Endothelial cell of umbilical vein (primary cell): ENCODE data around the gene LAMP5. TPM values are rescaled to one million over a fixed set of nuclear protein-coding genes. Genes with fewer than 3 reads are reported as not detected.

Source experiments
- BruUV-seq: library from RNA; stranded (reverse); fragments of 400-500 nt; replicated peaks from 2 replicates; lab custom pipeline; 2021; lab: Mats Ljungman, UMichigan
- CTCF ChIA-PET: fragments of 300-600, 350-600 bp; sonication (Branson Sonifier 250); formaldehyde crosslinking; loops from one replicate; lab custom pipeline; 2021; ENCODE audit warnings: antibody characterized with exemption, inconsistent platforms; lab: Charles Lee
- POLR2A ChIA-PET: fragments of 300-600, 350-600 bp; sonication (Branson Sonifier 250); formaldehyde crosslinking; loops from one replicate; lab custom pipeline; 2021; ENCODE audit warnings: antibody characterized with exemption, inconsistent platforms; lab: Charles Lee
- DNase-seq: peaks from one replicate; pipeline ENCODE4 v3.0.0-alpha.2; 2011; ENCODE audit warnings: low read depth, low spot score
- FAIRE-seq: peaks from 2 replicates; lab custom pipeline; 2011; peaks lifted over from hg19 to GRCh38; lab: Jason Lieb, UNC
- H2AFZ ChIP-seq: 2 replicates; pipeline ENCODE4 v1.6.0; 2012; ENCODE audit warnings: low read depth, low read length, control low read depth, inconsistent platforms
- H3K27ac ChIP-seq: 2 replicates; pipeline ENCODE4 v1.5.1; 2011; ENCODE audit warnings: low read depth, mild to moderate bottlenecking, control low read depth, low read length, moderate library complexity; ENCODE audit not compliant: insufficient read depth
- H3K27me3 ChIP-seq, 2 experiments: 2 replicates each; pipeline versions ENCODE4 v1.6.0 to v1.6.1; 2011; ENCODE audit warnings: low read length in 2 of 2, mixed read lengths in 1 of 2; ENCODE audit not compliant: control insufficient read depth in 2 of 2, insufficient read depth in 2 of 2
- H3K36me3 ChIP-seq, 2 experiments: 2 replicates in 1 of 2; 3 replicates in 1 of 2; pipeline ENCODE4 v1.5.1; 2011; ENCODE audit warnings: low read length in 2 of 2, mild to moderate bottlenecking in 1 of 2, moderate library complexity in 1 of 2; ENCODE audit not compliant: control insufficient read depth in 2 of 2, insufficient read depth in 2 of 2; ENCODE audit errors: extremely low read depth in 1 of 2
- H3K4me1 ChIP-seq: 3 replicates; pipeline ENCODE4 v1.5.1; 2011; ENCODE audit warnings: mild to moderate bottlenecking, low read length; ENCODE audit not compliant: control insufficient read depth, insufficient read depth; ENCODE audit errors: extremely low read depth
- H3K4me2 ChIP-seq: 2 replicates; pipeline ENCODE4 v1.6.1; 2011; ENCODE audit warnings: low read length, control low read depth, mixed read lengths; ENCODE audit not compliant: insufficient read depth
- H3K4me3 ChIP-seq, 3 experiments: fragments of 200-600 bp in 1 of 3; sonication (generic), shearing (Covaris generic) in 1 of 3; replicated peaks in 1 of 3; 2 replicates each; pipeline ENCODE4 v1.5.1; 2011 to 2016; ENCODE audit warnings: control low read depth in 3 of 3, low read length in 3 of 3, mild to moderate bottlenecking in 2 of 3, inconsistent platforms in 1 of 3, low read depth in 1 of 3, moderate library complexity in 1 of 3; ENCODE audit not compliant: insufficient read depth in 1 of 3
- H3K79me2 ChIP-seq: 2 replicates; pipeline ENCODE4 v1.6.0; 2012; ENCODE audit warnings: low read length, inconsistent platforms; ENCODE audit not compliant: control insufficient read depth, insufficient read depth
- H3K9ac ChIP-seq: replicated peaks from 2 replicates; pipeline ENCODE3; 2011; ENCODE audit warnings: low read length, control low read depth; ENCODE audit not compliant: insufficient read depth; ENCODE audit errors: extremely low read depth
- H3K9me1 ChIP-seq: replicated peaks from 3 replicates; pipeline ENCODE4 v1.6.0; 2011; ENCODE audit warnings: mild to moderate bottlenecking, low read length; ENCODE audit not compliant: control insufficient read depth, insufficient read depth; ENCODE audit errors: extremely low read depth
- H3K9me3 ChIP-seq: replicated peaks from 2 replicates; pipeline ENCODE4 v1.5.1; 2012; ENCODE audit warnings: low read length, inconsistent platforms; ENCODE audit not compliant: control insufficient read depth, insufficient read depth
- H4K20me1 ChIP-seq: replicated peaks from 2 replicates; pipeline ENCODE3; 2011; ENCODE audit warnings: mild to moderate bottlenecking, low read length; ENCODE audit not compliant: control insufficient read depth, insufficient read depth; ENCODE audit errors: extremely low read depth
- EZH2 ChIP-seq: IDR thresholded peaks from 2 replicates; pipeline ENCODE4 v1.6.1; 2012; ENCODE audit warnings: borderline replicate concordance, low read depth, mild to moderate bottlenecking, moderate library complexity, low read length, inconsistent platforms; ENCODE audit not compliant: severe bottlenecking
- FOS ChIP-seq: IDR thresholded peaks from 2 replicates; pipeline ENCODE4 v1.6.1; 2011; ENCODE audit warnings: mild to moderate bottlenecking, low read length, moderate library complexity, borderline replicate concordance; ENCODE audit not compliant: insufficient read depth
- GATA2 ChIP-seq: IDR thresholded peaks from 2 replicates; pipeline ENCODE4 v1.7.0; 2011; ENCODE audit warnings: low read depth, mild to moderate bottlenecking, moderate library complexity, mixed read lengths, low read length; ENCODE audit not compliant: insufficient read length, insufficient read depth
- JUN ChIP-seq: IDR thresholded peaks from 2 replicates; pipeline ENCODE4 v1.6.1; 2011; ENCODE audit warnings: borderline replicate concordance, low read depth; ENCODE audit not compliant: insufficient read length, insufficient read depth
- MYC ChIP-seq: IDR thresholded peaks from one replicate; pipeline ENCODE4 v1.6.1; 2011; ENCODE audit warnings: mild to moderate bottlenecking, low read depth, low read length
- POLR2A ChIP-seq: IDR thresholded peaks from 2 replicates; pipeline ENCODE4 v1.6.1; 2012; ENCODE audit warnings: low read depth, mild to moderate bottlenecking, control low read depth, low read length
- POLR2AphosphoS5 ChIP-seq: IDR thresholded peaks from 2 replicates; pipeline ENCODE4 v1.6.1; 2012; ENCODE audit warnings: low read depth, mild to moderate bottlenecking, control low read depth, low read length, moderate library complexity; ENCODE audit not compliant: insufficient read depth
- dilution Hi-C: fragments of 300-500 bp; cut with MboI; formaldehyde crosslinking; loops from one replicate; pipeline ENCODE4 v1.15.0; 2019; ENCODE audit warnings: low sequenced_read_pairs; ENCODE audit not compliant: extremely low pct_ligation_motif_present
- intact Hi-C: fragments of 100-400 bp; cut with micrococcal nuclease; formaldehyde crosslinking; loops from one replicate; pipeline ENCODE4 v1.10.0; 2022
- polyA plus RNA-seq, 4 experiments: library from polyadenylated mRNA; depleted of rRNA in 3 of 4; stranded (reverse) in 3 of 4; unstranded in 1 of 4; fragments of >200 nt; gene quantifications; 2 replicates each; pipeline versions ENCODE4 v1.2.1 to v1.2.3, GENCODE V29; 2011 to 2012; ENCODE audit warnings: missing spikeins in 1 of 4
- total RNA-seq: library from RNA; stranded (reverse); gene quantifications from 2 replicates; pipeline ENCODE4 v1.2.3, GENCODE V29; 2021
- TF ChIP-seq, protein P1 (sequence below): IDR thresholded peaks from 2 replicates; pipeline ENCODE4 v1.6.1; 2011; ENCODE audit not compliant: insufficient read depth, insufficient read length
- TF ChIP-seq, protein P2 (sequence below), 2 donors: IDR thresholded peaks; 1 replicate in 1 of 2; 2 replicates in 1 of 2; pipeline ENCODE4 v1.5.1; 2011; ENCODE audit warnings: low read length in 2 of 2, mild to moderate bottlenecking in 2 of 2, moderate library complexity in 2 of 2, control low read depth in 1 of 2, inconsistent platforms in 1 of 2, low read depth in 1 of 2; ENCODE audit not compliant: insufficient read depth in 1 of 2; ENCODE audit errors: extremely low read depth in 1 of 2

LAMP5 gene
- total and polyA plus RNA-seq, 2 donors (not counting 3 experiments of a cell fraction or from before 2014, with no cell fraction given): not detected

DNA sequence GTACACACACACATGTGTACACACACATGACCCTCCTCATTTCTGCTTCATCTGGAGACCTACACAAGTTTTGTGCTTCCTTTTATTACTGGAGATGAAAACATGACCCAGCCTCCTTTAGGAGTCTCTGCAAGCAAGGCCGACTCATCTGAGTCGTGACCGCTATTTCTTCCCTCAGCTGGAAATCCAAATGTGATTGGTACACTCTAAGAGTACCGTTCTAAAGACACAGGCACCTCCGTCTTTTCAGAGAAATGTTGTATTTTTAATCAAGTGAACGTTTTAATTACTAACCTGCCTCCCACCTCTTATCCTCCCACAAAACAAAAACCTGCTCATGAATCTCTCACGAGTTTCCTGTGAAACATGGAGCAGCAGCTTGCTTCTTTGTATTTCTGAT, 63.0 kb downstream of the LAMP5 start:
- H3K4me1 ChIP-seq: no peaks in the 10 kb centered on the region
- TF ChIP-seq GATA2 (no peak), POLR2A (no peak), POLR2AphosphoS5 (no peak), JUN (no peak)
- TF ChIP-seq, protein P1, sequence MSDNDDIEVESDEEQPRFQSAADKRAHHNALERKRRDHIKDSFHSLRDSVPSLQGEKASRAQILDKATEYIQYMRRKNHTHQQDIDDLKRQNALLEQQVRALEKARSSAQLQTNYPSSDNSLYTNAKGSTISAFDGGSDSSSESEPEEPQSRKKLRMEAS: no peak
- H2AFZ ChIP-seq: no peak overlapping the region
- DNase-seq (no peak), FAIRE-seq (no peak)
- no TSS peak for BruUV-seq
- H3K9me1 ChIP-seq: no peaks in the 10 kb centered on the region
- no peak overlapping the region for H3K4me2 ChIP-seq
- no peak overlapping the region for H3K9ac ChIP-seq
- ChIA-PET CTCF (no interaction called here), POLR2A (no interaction called here)
- peaks cover 6% of the 10 kb centered on the region in 2 experiments for H3K27me3 ChIP-seq
- H3K9me3 ChIP-seq: no peaks in the 10 kb centered on the region
- no peaks in the 10 kb centered on the region for H3K79me2 ChIP-seq
- H3K4me3 ChIP-seq: no peak overlapping the region
- no peaks in the 10 kb centered on the region for H4K20me1 ChIP-seq
- intact Hi-C loops: no loop called here
- no peak overlapping the region for H3K27ac ChIP-seq
- H3K36me3 ChIP-seq: no peaks in the 10 kb centered on the region
- dilution Hi-C loops: no loop called here

DNA sequence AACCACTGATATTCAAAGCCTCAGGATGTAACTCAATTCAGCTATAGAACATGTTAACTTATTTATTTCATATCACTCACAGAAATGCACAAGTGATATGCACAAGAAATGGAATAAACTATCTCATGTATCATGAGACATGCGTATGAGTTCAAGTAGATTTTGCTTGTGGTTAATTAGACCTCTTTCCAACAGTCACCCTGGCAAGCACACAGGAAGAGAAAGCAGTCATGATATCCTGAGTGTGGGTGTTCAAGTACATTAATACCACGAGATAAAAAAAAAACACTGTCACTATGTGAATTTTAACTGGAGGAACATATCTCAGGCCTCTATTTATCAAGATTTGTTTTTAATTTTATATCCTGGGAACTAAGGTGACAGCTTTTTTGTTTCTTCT, 64.2 kb downstream of the LAMP5 start:
- Histone ChIP-seq H3K9me1 (no peaks in the 10 kb centered on the region), H3K4me2 (no peak overlapping the region), H3K36me3 (no peaks in the 10 kb centered on the region), H2AFZ (no peak overlapping the region), H3K4me1 (no peaks in the 10 kb centered on the region), H3K27me3 (peaks cover 4% of the 10 kb centered on the region in 2 experiments), H3K9me3 (no peaks in the 10 kb centered on the region), H3K9ac (no peak overlapping the region), H3K27ac (no peak overlapping the region), H4K20me1 (no peaks in the 10 kb centered on the region), H3K79me2 (no peaks in the 10 kb centered on the region), H3K4me3 (no peak overlapping the region)
- POLR2A ChIA-PET: no interaction called here
- dilution Hi-C loops (no loop called here), intact Hi-C loops (no loop called here)
- BruUV-seq: no TSS peak
- CTCF ChIA-PET: no interaction called here
- FAIRE-seq (no peak), DNase-seq (no peak)
- TF ChIP-seq, protein P1: no peak
- no peak for TF ChIP-seq GATA2
- no peak for TF ChIP-seq MYC
- TF ChIP-seq, protein P2, sequence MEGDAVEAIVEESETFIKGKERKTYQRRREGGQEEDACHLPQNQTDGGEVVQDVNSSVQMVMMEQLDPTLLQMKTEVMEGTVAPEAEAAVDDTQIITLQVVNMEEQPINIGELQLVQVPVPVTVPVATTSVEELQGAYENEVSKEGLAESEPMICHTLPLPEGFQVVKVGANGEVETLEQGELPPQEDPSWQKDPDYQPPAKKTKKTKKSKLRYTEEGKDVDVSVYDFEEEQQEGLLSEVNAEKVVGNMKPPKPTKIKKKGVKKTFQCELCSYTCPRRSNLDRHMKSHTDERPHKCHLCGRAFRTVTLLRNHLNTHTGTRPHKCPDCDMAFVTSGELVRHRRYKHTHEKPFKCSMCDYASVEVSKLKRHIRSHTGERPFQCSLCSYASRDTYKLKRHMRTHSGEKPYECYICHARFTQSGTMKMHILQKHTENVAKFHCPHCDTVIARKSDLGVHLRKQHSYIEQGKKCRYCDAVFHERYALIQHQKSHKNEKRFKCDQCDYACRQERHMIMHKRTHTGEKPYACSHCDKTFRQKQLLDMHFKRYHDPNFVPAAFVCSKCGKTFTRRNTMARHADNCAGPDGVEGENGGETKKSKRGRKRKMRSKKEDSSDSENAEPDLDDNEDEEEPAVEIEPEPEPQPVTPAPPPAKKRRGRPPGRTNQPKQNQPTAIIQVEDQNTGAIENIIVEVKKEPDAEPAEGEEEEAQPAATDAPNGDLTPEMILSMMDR (IDR thresholded peaks at IDR 0.05; ENCODE audit: extremely low read depth in 1 of 2, insufficient read depth in 1 of 2, low read depth in 1 of 2, low read length in 2 of 2): no peak
- no peak for TF ChIP-seq JUN
- TF ChIP-seq FOS: no peak
- no peak for TF ChIP-seq EZH2
- TF ChIP-seq POLR2A: no peak
- no peak for TF ChIP-seq POLR2AphosphoS5
